Epithelial cell of proximal tubule (primary cell): ENCODE measurements around the gene ALG11. TPM values are rescaled to one million over a fixed set of nuclear protein-coding genes. Genes with fewer than 3 reads are reported as not detected.

Experiments used
- DNase-seq: peaks from one replicate; pipeline ENCODE4 v3.0.0-alpha.2; 2011; ENCODE audit warnings: low read depth
- H3K4me3 ChIP-seq: 2 replicates; pipeline ENCODE4 v1.5.1; 2011; ENCODE audit warnings: low read depth, mild to moderate bottlenecking, low read length
- CTCF ChIP-seq: conservative IDR thresholded peaks from 2 replicates; pipeline ENCODE4 v1.5.1; 2012; ENCODE audit warnings: low read depth, mild to moderate bottlenecking, low read length
- total RNA-seq: library from RNA; depleted of rRNA; stranded (reverse); fragments of >200 nt; gene quantifications from 2 replicates; pipeline ENCODE4 v1.2.3, GENCODE V29; 2015

Gene ALG11
- total RNA-seq, 1 donor from 2014 or later, result 15.3 TPM

- no peak for DNase-seq
- no peak for TF ChIP-seq CTCF
- H3K4me3 ChIP-seq, result no peak overlapping the region
These were observed 13.3 kb upstream of the ALG11 start for GRCh38 chr13:51998723-51999509.

GRCh38 chr13:51999510-51999911 lies 12.7 kb upstream of the ALG11 start:
- DNase-seq, result no peak
- TF ChIP-seq CTCF, result no peak
- no peak overlapping the region for H3K4me3 ChIP-seq

GRCh38 chr13:51999921-52000320 lies 12.3 kb upstream of the ALG11 start:
- no peak overlapping the region for H3K4me3 ChIP-seq
- TF ChIP-seq CTCF, result no peak
- DNase-seq, result no peak

- no peak overlapping the region for H3K4me3 ChIP-seq
- peak; percentile 67 for TF ChIP-seq CTCF
- DNase-seq, result no peak
These were observed 11.0 kb upstream of the ALG11 start for GRCh38 chr13:52001120-52001731.

GRCh38 chr13:52002361-52002760 lies 9.8 kb upstream of the ALG11 start:
- no peak for TF ChIP-seq CTCF
- H3K4me3 ChIP-seq, result no peak overlapping the region
- DNase-seq, result no peak

GRCh38 chr13:52003541-52003940 lies 8.7 kb upstream of the ALG11 start:
- TF ChIP-seq CTCF, result no peak

More at GRCh38 chr13:52003541-52003940, 8.7 kb upstream of the ALG11 start:
- DNase-seq, result no peak
- no peak overlapping the region for H3K4me3 ChIP-seq
